ENCODE measurements around the gene POLG2.

GRCh38 chr17:64502809-64503208 lies 6.0 kb upstream of the POLG2 start:
- no peak for TF ChIP-seq CTCF (IDR thresholded peaks at IDR 0.05)
- no peak for TF ChIP-seq ZFX (IDR thresholded peaks at IDR 0.05; ENCODE audit: borderline replicate concordance)
